Vagina (tissue), 2 donors: ENCODE data around the gene MDGA2. TPM values are rescaled to one million over a fixed set of nuclear protein-coding genes. Genes with fewer than 3 reads are reported as not detected.
A peak's percentile ranks its signal among the peaks of the same experiment; 100 is the strongest.

ENCODE experiments used
- DNase-seq, 2 donors: peaks; one replicate each; pipeline ENCODE4 v3.0.0-alpha.2; 2017; ENCODE audit errors: extremely low spot score in 2 of 2
- H3K27ac ChIP-seq: fragments of 200-600 bp; sonication (generic); one replicate; pipeline ENCODE4 v1.5.1; 2019
- H3K27me3 ChIP-seq: fragments of 200-600 bp; sonication (generic); one replicate; pipeline ENCODE4 v1.5.1; 2019
- H3K36me3 ChIP-seq, 2 donors: fragments of 200-600 bp; sonication (generic); one replicate each; pipeline ENCODE4 v1.5.1; 2017 to 2019
- H3K4me1 ChIP-seq: fragments of 200-600 bp; sonication (generic); one replicate; pipeline ENCODE4 v1.5.1; 2019
- H3K4me3 ChIP-seq, 2 donors: fragments of 200-600 bp; sonication (generic); 1 replicate in 1 of 2; 2 replicates in 1 of 2; pipeline ENCODE4 v1.5.1; 2016 to 2019
- H3K9me3 ChIP-seq: fragments of 200-600 bp; sonication (generic); one replicate; pipeline ENCODE4 v1.5.1; 2019
- POLR2A ChIP-seq, 2 donors: fragments of 450-650 bp; IDR thresholded peaks; one replicate each; pipeline ENCODE4 v1.6.1; 2017; ENCODE audit warnings: antibody characterized with exemption in 2 of 2, mild to moderate bottlenecking in 2 of 2, moderate library complexity in 2 of 2
- POLR2AphosphoS5 ChIP-seq, 2 donors: sonication (generic); formaldehyde crosslinking; IDR thresholded peaks; one replicate each; pipeline ENCODE4 v1.9.0; 2017; ENCODE audit warnings: antibody characterized with exemption in 2 of 2, mild to moderate bottlenecking in 2 of 2, low read depth in 1 of 2; ENCODE audit not compliant: insufficient read depth in 1 of 2
- intact Hi-C: fragments of 100-400 bp; cut with DNase I; formaldehyde crosslinking; loops from one replicate; pipeline ENCODE4 v1.15.1; 2023
- total RNA-seq: library from RNA; depleted of rRNA; stranded (reverse); fragments of >200 nt; gene quantifications from one replicate; pipeline ENCODE4 v1.2.3, GENCODE V29; 2016
- TF ChIP-seq, protein P1 (sequence below), 3 experiments: fragments of 450-650 bp in 2 of 3; fragments of 200-600 bp in 1 of 3; sonication (generic) in 1 of 3; IDR thresholded peaks; one replicate each; pipeline ENCODE4 v1.5.1; 2017 to 2019; ENCODE audit warnings: antibody characterized with exemption in 3 of 3, mild to moderate bottlenecking in 2 of 3, moderate library complexity in 2 of 3

MDGA2 gene
- total RNA-seq, 1 donor from 2014 or later: not detected

GRCh38 chr14:47674543-47675465 is 601 bp downstream of the MDGA2 start:
- H3K9me3 ChIP-seq: no peaks in the 10 kb centered on the region
- H3K4me3 ChIP-seq: peak overlapping the region; percentile 9 to 24
- intact Hi-C loops: no loop called here
- peaks cover 8% of the 10 kb centered on the region for H3K4me1 ChIP-seq
- DNase-seq: no peak
- no peak overlapping the region for H3K27ac ChIP-seq
- H3K36me3 ChIP-seq: no peaks in the 10 kb centered on the region
- H3K27me3 ChIP-seq: no peaks in the 10 kb centered on the region
- TF ChIP-seq, protein P1, sequence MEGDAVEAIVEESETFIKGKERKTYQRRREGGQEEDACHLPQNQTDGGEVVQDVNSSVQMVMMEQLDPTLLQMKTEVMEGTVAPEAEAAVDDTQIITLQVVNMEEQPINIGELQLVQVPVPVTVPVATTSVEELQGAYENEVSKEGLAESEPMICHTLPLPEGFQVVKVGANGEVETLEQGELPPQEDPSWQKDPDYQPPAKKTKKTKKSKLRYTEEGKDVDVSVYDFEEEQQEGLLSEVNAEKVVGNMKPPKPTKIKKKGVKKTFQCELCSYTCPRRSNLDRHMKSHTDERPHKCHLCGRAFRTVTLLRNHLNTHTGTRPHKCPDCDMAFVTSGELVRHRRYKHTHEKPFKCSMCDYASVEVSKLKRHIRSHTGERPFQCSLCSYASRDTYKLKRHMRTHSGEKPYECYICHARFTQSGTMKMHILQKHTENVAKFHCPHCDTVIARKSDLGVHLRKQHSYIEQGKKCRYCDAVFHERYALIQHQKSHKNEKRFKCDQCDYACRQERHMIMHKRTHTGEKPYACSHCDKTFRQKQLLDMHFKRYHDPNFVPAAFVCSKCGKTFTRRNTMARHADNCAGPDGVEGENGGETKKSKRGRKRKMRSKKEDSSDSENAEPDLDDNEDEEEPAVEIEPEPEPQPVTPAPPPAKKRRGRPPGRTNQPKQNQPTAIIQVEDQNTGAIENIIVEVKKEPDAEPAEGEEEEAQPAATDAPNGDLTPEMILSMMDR (IDR thresholded peaks at IDR 0.05): no peak
- no peak for TF ChIP-seq POLR2A (IDR thresholded peaks at IDR 0.05)
- no peak for TF ChIP-seq POLR2AphosphoS5 (IDR thresholded peaks at IDR 0.05; ENCODE audit: insufficient read depth in 1 of 2, low read depth in 1 of 2)

GRCh38 chr14:47674148-47674542 is 1.3 kb downstream of the MDGA2 start:
- TF ChIP-seq POLR2AphosphoS5 (IDR thresholded peaks at IDR 0.05; ENCODE audit: insufficient read depth in 1 of 2, low read depth in 1 of 2): no peak
- no peak for TF ChIP-seq POLR2A (IDR thresholded peaks at IDR 0.05)
- TF ChIP-seq, protein P1 (IDR thresholded peaks at IDR 0.05): no peak
- Histone ChIP-seq H3K36me3 (no peaks in the 10 kb centered on the region), H3K9me3 (no peaks in the 10 kb centered on the region), H3K4me1 (peaks cover 8% of the 10 kb centered on the region), H3K27ac (no peak overlapping the region), H3K4me3 (peak overlapping the region; percentile 6 to 24), H3K27me3 (no peaks in the 10 kb centered on the region)
- intact Hi-C loops: no loop called here
- DNase-seq: no peak

GRCh38 chr14:47665337-47666134 is 9.9 kb downstream of the MDGA2 start:
- intact Hi-C loops: no loop called here
- Histone ChIP-seq H3K27ac (no peak overlapping the region), H3K4me3 (no peak overlapping the region), H3K36me3 (no peaks in the 10 kb centered on the region), H3K27me3 (no peaks in the 10 kb centered on the region), H3K9me3 (no peaks in the 10 kb centered on the region), H3K4me1 (no peaks in the 10 kb centered on the region)
- TF ChIP-seq POLR2A (IDR thresholded peaks at IDR 0.05) (no peak), POLR2AphosphoS5 (IDR thresholded peaks at IDR 0.05; ENCODE audit: insufficient read depth in 1 of 2, low read depth in 1 of 2) (no peak)
- TF ChIP-seq, protein P1 (IDR thresholded peaks at IDR 0.05): no peak
- DNase-seq: no peak

DNA sequence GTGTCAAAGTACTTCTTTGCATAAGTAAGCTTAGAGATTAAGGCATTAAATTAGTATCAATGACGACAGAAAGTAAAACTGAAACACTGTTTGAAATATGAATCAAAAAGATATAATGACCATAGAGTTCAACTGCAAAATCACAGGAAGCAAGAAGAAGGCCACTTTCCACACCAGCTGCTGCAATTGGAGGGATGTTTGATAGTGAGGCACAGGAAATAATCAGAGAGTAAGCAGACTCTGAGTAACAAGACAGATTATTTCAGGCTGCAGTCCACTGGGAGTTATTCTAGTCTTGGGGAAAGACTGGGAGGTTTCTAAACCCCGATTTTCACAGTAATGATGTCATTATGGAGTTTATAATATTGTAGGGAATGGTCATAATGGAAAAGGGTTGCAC is 12.9 kb downstream of the MDGA2 start:
- intact Hi-C loops: no loop called here
- Histone ChIP-seq H3K9me3 (no peaks in the 10 kb centered on the region), H3K27me3 (no peaks in the 10 kb centered on the region), H3K4me1 (no peaks in the 10 kb centered on the region), H3K36me3 (no peaks in the 10 kb centered on the region), H3K4me3 (no peak overlapping the region), H3K27ac (no peak overlapping the region)
- TF ChIP-seq POLR2A (IDR thresholded peaks at IDR 0.05) (no peak), POLR2AphosphoS5 (IDR thresholded peaks at IDR 0.05; ENCODE audit: insufficient read depth in 1 of 2, low read depth in 1 of 2) (no peak)
- TF ChIP-seq, protein P1 (IDR thresholded peaks at IDR 0.05): no peak
- DNase-seq: no peak
